8988T (cell line): Measurements from ENCODE around the gene PHF23.

Experiments used
- DNase-seq: peaks from one replicate; pipeline ENCODE4 v3.0.0; 2011

PHF23 gene

GRCh38 chr17:7196651-7197401 lies 42.4 kb downstream of the PHF23 start:
- no peak for DNase-seq

- DNase-seq = no peak
Measured at GRCh38 chr17:7195971-7196370, 43.3 kb downstream of the PHF23 start.

GRCh38 chr17:7192271-7192937 lies 46.9 kb downstream of the PHF23 start:
- DNase-seq = no peak

GRCh38 chr17:7191571-7192270 lies 47.5 kb downstream of the PHF23 start:
- DNase-seq = peak; percentile 81

- no peak for DNase-seq
Measured at GRCh38 chr17:7191069-7191468, 48.2 kb downstream of the PHF23 start.

- DNase-seq = no peak
Measured at GRCh38 chr17:7190276-7190917, 48.9 kb downstream of the PHF23 start.

GRCh38 chr17:7186241-7186640 lies 53.0 kb downstream of the PHF23 start:
- DNase-seq = no peak
